ENCODE measurements around the gene PARD6A. TPM values are rescaled to one million over a fixed set of nuclear protein-coding genes. Genes with fewer than 3 reads are reported as not detected.

Gene PARD6A
- total and polyA plus RNA-seq, 2 of the 4 experiments (the other 2 are of a cell fraction) = 0.36 to 0.55 TPM

- WGBS, 2 experiments (ENCODE audit: extremely low coverage in 2 of 2, insufficient read length in 1 of 2) = 98% methylated on average over 9 of the region's 14 CpGs; no CpG with 5 or more reads in 1 of the 2 experiments
- dilution Hi-C loops (cut with HindIII; ENCODE audit: low sequenced_read_pairs, unreplicated experiment) = no loop called here
- Histone ChIP-seq H3K56ac (ENCODE audit: extremely low read depth, insufficient read depth, low read length) (no peak overlapping the region), H3K23ac (ENCODE audit: low read depth, low read length) (no peak overlapping the region), H2AFZ (replicated peaks; ENCODE audit: low read length, poor library complexity) (peak overlapping the region; percentile 51), H3K79me1 (ENCODE audit: low read depth in 1 of 2, low read length in 2 of 2) (peaks cover 6 to 15% of the 10 kb centered on the region in 2 experiments), H3K27ac (ENCODE audit: insufficient read depth, low read length) (no peak overlapping the region), H3K27me3 (ENCODE audit: control insufficient read depth, insufficient read depth, low read length) (no peaks in the 10 kb centered on the region), H3K9me1 (ENCODE audit: insufficient read depth, low read length) (no peaks in the 10 kb centered on the region; the same call in 1 of the 2 replicates), H2BK120ac (ENCODE audit: low read depth, low read length) (no peak overlapping the region), H3K9me3 (ENCODE audit: control insufficient read depth, insufficient read depth, low read length) (no peaks in the 10 kb centered on the region), H3K18ac (ENCODE audit: low read depth, low read length) (no peak overlapping the region), H4K20me1 (ENCODE audit: insufficient read depth, low read length) (peaks cover 5% of the 10 kb centered on the region; the same call in 1 of the 2 replicates), H2AK9ac (replicated peaks; ENCODE audit: low read depth, low read length, poor library complexity) (no peak overlapping the region), H3K4me2 (ENCODE audit: low read depth, low read length) (no peak overlapping the region), H3K9ac (ENCODE audit: low read depth, low read length) (no peak overlapping the region), H3K4me3 (ENCODE audit: insufficient read depth, low read depth, low read length) (no peak overlapping the region), H4K91ac (ENCODE audit: insufficient read depth, low read depth, low read length) (no peak overlapping the region), H4K8ac (ENCODE audit: low read depth in 2 of 2, low read length in 2 of 2) (no peak overlapping the region), H4K5ac (ENCODE audit: low read depth, low read length) (no peak overlapping the region), H3K4me1 (ENCODE audit: control insufficient read depth, insufficient read depth, low read length) (peaks cover 5% of the 10 kb centered on the region), H3K4ac (ENCODE audit: low read depth, low read length) (no peak overlapping the region), H2BK20ac (ENCODE audit: low read depth, low read length) (no peak overlapping the region), H2BK5ac (ENCODE audit: low read depth, low read length, poor library complexity, severe bottlenecking) (no peak overlapping the region), H2BK15ac (ENCODE audit: low read depth, low read length) (no peak overlapping the region), H3K14ac (replicated peaks; ENCODE audit: low read depth, low read length) (no peak overlapping the region), H2AK5ac (ENCODE audit: low read depth, low read length) (no peak overlapping the region), H3K36me3 (ENCODE audit: control insufficient read depth, insufficient read depth, low read length) (peaks cover 32% of the 10 kb centered on the region)
- intact Hi-C loops (cut with micrococcal nuclease) = no loop called here
- in situ Hi-C loops (cut with MboI; ENCODE audit: low sequenced_read_pairs) = no loop called here
- DNase-seq (no peak), ATAC-seq (ENCODE audit: low read depth) (no peak)
- ChIA-PET POLR2A (ENCODE audit: unreplicated experiment) (no interaction called here), CTCF (interaction anchor here (0.6 kb wide), 2 partner anchors 65 to 108 kb away, joined by 3 read pairs; no protein-coding TSS in a partner anchor)
- BruUV-seq (replicated peaks) = no TSS peak
- TF ChIP-seq POLR2A (IDR thresholded peaks at IDR 0.05; ENCODE audit: low read depth, low read length) = no peak
- no peak for TF ChIP-seq NFE2L2 (IDR thresholded peaks at IDR 0.05; ENCODE audit: low read depth, low read length)
Measured at GRCh38 chr16:67628216-67628615, 32.5 kb upstream of the PARD6A start.

All from IMR-90 (cell line).